ENCODE data around the gene KLK7. TPM values are rescaled to one million over a fixed set of nuclear protein-coding genes. Genes with fewer than 3 reads are reported as not detected.

Gene KLK7
- not detected for total RNA-seq

DNA sequence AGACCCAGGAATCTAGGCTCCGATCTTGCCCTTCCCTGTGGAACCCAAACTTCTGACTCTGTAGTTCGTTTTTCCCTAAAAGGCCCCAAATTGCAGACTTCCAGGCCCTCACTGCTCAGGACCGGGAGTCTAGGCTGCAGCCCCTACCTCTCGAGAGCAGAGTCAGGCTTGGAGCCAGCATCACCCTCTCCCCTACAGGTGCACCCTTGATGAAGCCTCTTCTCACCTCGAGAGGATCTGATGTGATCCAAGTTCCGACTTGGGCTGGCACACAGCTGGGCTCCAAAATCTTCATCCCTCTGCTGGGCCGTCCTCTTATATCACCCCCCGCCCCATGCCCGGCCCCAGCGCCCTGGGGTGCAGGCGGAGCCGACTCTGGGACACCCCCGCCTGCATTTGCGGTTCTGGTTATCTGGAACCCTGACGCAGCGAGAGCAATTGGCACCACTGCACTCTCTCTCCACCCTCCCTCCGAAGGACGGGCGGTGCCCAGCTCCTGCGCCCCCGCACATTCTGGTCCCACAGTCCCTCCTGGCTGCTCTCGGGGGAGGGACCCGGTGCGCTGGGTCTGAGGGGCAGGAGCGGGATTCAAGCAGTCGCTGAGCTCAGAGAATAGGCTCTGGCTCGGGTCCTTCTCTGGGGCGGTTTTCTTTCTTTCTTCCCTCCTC, at the start of gene KLK7:
TSS of gene KLK7 (minus strand) at position 293 of the 668 bp plus-strand sequence. CDS start 1,518 bp downstream, outside the sequence.
- POLR2A ChIA-PET, result no interaction called here
- intact Hi-C loops (cut with micrococcal nuclease), result no loop called here
- Mint-ChIP-seq H3K9me3 (no peaks in the 10 kb centered on the region), H3K27ac (no peak within 1 kb of the TSS), H3K4me3 (no peak within 1 kb of the TSS), H3K4me1 (ENCODE audit: low read depth) (no peaks in the 10 kb centered on the region), H3K36me3 (ENCODE audit: low read depth) (no peaks in the 10 kb centered on the region), H3K27me3 (peaks cover 34% of the 10 kb centered on the region)
- DNase-seq (peak; percentile 8), ATAC-seq (no peak)
- TF ChIP-seq, protein P1, sequence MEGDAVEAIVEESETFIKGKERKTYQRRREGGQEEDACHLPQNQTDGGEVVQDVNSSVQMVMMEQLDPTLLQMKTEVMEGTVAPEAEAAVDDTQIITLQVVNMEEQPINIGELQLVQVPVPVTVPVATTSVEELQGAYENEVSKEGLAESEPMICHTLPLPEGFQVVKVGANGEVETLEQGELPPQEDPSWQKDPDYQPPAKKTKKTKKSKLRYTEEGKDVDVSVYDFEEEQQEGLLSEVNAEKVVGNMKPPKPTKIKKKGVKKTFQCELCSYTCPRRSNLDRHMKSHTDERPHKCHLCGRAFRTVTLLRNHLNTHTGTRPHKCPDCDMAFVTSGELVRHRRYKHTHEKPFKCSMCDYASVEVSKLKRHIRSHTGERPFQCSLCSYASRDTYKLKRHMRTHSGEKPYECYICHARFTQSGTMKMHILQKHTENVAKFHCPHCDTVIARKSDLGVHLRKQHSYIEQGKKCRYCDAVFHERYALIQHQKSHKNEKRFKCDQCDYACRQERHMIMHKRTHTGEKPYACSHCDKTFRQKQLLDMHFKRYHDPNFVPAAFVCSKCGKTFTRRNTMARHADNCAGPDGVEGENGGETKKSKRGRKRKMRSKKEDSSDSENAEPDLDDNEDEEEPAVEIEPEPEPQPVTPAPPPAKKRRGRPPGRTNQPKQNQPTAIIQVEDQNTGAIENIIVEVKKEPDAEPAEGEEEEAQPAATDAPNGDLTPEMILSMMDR (IDR thresholded peaks at IDR 0.05), result no peak
- CTCF ChIA-PET, result no interaction called here

DNA sequence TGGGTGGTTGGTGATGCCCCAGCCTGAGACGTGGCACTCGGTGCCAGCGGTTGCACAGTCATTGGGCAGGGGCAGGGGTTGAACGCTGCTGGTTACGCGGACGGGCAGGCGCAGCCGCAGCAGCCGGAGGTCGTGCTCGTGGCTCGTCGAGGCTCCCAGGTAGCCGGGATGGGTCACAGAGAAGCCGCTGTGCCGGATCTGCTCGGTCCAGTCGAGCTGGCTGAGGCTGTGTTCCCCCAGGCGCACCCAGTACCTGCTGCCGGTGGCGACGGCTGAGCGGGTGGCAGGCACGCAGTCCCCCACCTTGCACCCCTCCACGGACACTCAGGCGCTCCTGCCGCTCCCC, 48.1 kb upstream of the KLK7 start:
- TF ChIP-seq, protein P1 (IDR thresholded peaks at IDR 0.05), result no peak
- no peak for ATAC-seq
- no peaks in the 10 kb centered on the region for H3K4me1 Mint-ChIP-seq (ENCODE audit: low read depth)
- ChIA-PET CTCF (no interaction called here), POLR2A (no interaction called here)
- H3K4me3 Mint-ChIP-seq, result no peak overlapping the region
- no peaks in the 10 kb centered on the region for H3K9me3 Mint-ChIP-seq
- H3K27ac Mint-ChIP-seq, result no peak overlapping the region
- no peak for DNase-seq
- intact Hi-C loops (cut with micrococcal nuclease), result no loop called here
- no peaks in the 10 kb centered on the region for H3K36me3 Mint-ChIP-seq (ENCODE audit: low read depth)
- H3K27me3 Mint-ChIP-seq, result peaks cover 27% of the 10 kb centered on the region

DNA sequence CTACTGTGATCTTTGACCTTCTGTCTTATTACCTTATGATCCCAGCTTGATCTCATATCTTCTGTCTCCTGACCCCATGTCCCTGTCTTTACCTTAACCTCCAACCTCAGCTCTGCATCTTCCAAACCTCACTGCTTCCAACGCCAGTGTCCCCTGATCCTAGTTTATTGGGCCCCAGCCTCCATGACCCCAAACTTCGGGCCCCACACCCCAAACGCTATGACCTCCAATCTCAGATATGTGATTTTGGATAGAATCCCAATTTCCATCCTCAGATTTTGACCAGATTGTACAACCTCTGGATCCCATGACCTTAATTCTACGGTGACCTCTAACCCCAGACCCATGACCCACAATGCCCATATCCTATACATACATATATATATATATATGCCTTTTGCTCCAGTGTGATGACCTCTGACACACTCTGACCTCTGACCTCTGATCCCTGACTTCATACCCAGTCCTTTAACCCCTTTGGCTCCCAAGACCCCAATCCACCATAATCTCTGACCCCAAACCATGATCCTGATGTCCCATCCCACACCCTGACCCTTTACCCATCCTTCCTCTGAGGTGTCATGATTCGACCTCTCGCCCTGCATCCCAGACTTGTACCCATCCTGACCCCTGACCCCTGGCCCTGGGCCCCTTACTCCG, 47.6 kb upstream of the KLK7 start:
- CTCF ChIA-PET, result no interaction called here
- POLR2A ChIA-PET, result no interaction called here
- Mint-ChIP-seq H3K27ac (no peak overlapping the region), H3K27me3 (peaks cover 30% of the 10 kb centered on the region), H3K4me1 (ENCODE audit: low read depth) (no peaks in the 10 kb centered on the region), H3K4me3 (no peak overlapping the region), H3K36me3 (ENCODE audit: low read depth) (no peaks in the 10 kb centered on the region), H3K9me3 (no peaks in the 10 kb centered on the region)
- intact Hi-C loops (cut with micrococcal nuclease), result no loop called here
- ATAC-seq (no peak), DNase-seq (no peak)
- TF ChIP-seq, protein P1 (IDR thresholded peaks at IDR 0.05), result no peak

DNA sequence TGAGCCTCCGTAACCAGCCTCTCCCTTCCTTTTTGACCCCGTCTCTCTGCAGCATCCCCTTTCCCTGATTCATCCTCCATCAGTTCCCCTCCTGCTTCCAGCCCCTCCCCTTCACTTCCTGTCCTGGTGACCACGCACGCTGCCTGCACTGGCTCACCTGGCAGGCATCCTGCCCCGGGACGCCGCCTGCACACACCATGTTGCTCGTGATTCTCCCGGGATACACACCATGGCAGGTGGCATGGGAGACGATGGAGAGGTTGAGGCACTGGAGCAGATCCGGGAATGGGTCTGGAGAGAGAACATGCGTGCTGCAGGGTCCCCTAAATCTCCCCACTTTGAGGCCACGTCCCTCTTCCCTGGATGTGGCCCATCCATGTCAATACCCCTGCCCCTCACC, 46.9 kb upstream of the KLK7 start:
- POLR2A ChIA-PET, result no interaction called here
- H3K4me1 Mint-ChIP-seq (ENCODE audit: low read depth), result no peaks in the 10 kb centered on the region
- no peaks in the 10 kb centered on the region for H3K9me3 Mint-ChIP-seq

DNA sequence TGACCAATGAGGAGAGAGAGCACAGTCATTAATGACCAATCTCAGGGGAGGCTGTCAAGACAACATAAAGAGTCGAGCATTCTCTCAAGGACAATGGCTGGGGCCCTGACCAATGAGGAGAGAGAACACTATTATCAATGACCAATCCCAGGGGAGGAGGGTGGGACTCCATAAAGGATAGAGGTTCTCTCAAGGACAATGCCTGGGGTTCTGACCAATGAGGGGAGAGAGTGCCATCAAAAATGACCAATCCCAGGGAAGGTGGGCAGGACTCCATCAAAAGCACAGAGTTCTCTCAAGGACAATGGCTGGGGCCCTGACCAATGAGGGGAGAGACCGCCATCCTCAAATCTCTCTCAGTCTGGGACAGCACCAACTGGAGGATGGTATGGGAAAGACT, 46.0 kb upstream of the KLK7 start:
- ChIA-PET POLR2A (no interaction called here), CTCF (no interaction called here)
- TF ChIP-seq, protein P1 (IDR thresholded peaks at IDR 0.05), result no peak
- no peak for DNase-seq
- Mint-ChIP-seq H3K36me3 (ENCODE audit: low read depth) (no peaks in the 10 kb centered on the region), H3K4me1 (ENCODE audit: low read depth) (no peaks in the 10 kb centered on the region), H3K27me3 (peaks cover 31% of the 10 kb centered on the region), H3K9me3 (no peaks in the 10 kb centered on the region), H3K27ac (no peak overlapping the region), H3K4me3 (no peak overlapping the region)
- ATAC-seq, result no peak
- intact Hi-C loops (cut with micrococcal nuclease), result no loop called here

More for the DNA sequence above, 46.9 kb upstream of the KLK7 start:
- TF ChIP-seq, protein P1 (IDR thresholded peaks at IDR 0.05), result no peak
- Mint-ChIP-seq H3K4me3 (no peak overlapping the region), H3K27ac (no peak overlapping the region), H3K27me3 (peaks cover 31% of the 10 kb centered on the region), H3K36me3 (ENCODE audit: low read depth) (no peaks in the 10 kb centered on the region)
- no peak for DNase-seq
- ATAC-seq, result no peak
- CTCF ChIA-PET, result no interaction called here
- intact Hi-C loops (cut with micrococcal nuclease), result no loop called here
